HL-60 (cell line): ENCODE measurements around the gene CIB4.

ENCODE experiments used
- CTCF ChIP-seq: IDR thresholded peaks from one replicate; pipeline ENCODE4 v1.5.1; 2011; ENCODE audit warnings: low read length, control low read depth, inconsistent platforms; ENCODE audit not compliant: insufficient read depth
- GABPA ChIP-seq: IDR thresholded peaks from 2 replicates; pipeline ENCODE4 v1.6.1; 2012; ENCODE audit warnings: low read depth
- POLR2AphosphoS5 ChIP-seq: IDR thresholded peaks from 2 replicates; pipeline ENCODE4 v1.6.1; 2012; ENCODE audit warnings: low read depth
- REST ChIP-seq: IDR thresholded peaks from 2 replicates; pipeline ENCODE4 v1.6.1; 2012; ENCODE audit warnings: low read depth; ENCODE audit not compliant: insufficient replicate concordance
- SPI1 ChIP-seq: IDR thresholded peaks from 2 replicates; pipeline ENCODE4 v1.6.1; 2012; ENCODE audit warnings: low read depth, mild to moderate bottlenecking, borderline replicate concordance

DNA sequence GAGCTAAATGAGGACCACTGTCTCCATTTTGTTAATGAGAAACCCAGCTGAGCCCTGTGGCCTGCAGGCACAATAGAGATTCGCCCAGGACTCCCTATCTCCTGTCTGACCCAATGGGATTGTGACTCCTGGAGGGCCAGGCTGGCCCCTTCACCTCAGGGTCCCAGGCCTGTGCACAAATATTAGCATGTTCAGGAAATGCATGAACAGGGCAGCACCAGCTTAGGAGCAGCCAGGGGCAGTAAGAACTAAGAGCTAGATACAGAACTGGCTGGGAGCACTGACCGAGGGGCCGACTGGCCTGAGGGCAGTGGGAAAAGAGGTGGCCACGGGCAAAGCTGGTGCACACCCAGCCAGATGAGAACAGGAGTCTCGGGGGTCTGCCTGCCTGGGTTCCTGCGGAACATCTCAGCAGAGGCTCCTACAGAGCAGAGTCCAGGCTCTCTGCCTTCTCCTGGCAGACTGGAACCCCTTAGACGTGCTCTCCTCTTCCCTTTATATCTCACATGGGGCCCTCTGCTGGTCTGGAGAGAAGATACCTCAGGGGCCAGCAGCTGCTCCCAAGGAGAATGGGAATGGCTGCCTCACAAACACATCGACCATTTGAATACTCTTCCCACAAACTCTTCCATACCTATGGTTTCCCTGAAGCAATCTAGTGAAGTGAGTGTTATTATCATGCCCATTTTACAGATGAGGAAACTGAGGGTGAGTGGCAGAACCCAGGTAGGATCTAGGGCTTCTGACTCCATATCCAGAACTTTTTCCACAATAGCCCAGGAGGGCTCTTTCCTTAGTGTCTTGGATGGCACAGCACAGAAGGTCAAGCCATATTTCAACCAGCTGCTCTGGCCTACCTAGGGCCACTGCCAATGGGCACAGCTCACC is 85.7 kb downstream of the CIB4 start:
- TF ChIP-seq CTCF (peak; percentile 4), GABPA (no peak), SPI1 (no peak), REST (no peak), POLR2AphosphoS5 (no peak)
